ENCODE data around the gene SUPT6H.

- TF ChIP-seq CTCF (IDR thresholded peaks at IDR 0.05) (no peak), POLR2AphosphoS5 (IDR thresholded peaks at IDR 0.05) (no peak), POLR2A (IDR thresholded peaks at IDR 0.05) (no peak)
Measured at GRCh38 chr17:28707339-28707720, 45.3 kb downstream of the SUPT6H start.

All from stomach (tissue), 4 donors.